Effector memory CD4-positive, alpha-beta T cell (primary cell): ENCODE measurements around the gene TBPL1.

Experiments used
- DNase-seq, 3 donors: peaks; one replicate each; pipeline ENCODE4 v3.0.0-alpha.2; 2020
- H3K27ac ChIP-seq: 2 replicates; pipeline ENCODE4 v1.7.0; 2013; ENCODE audit warnings: mild to moderate bottlenecking, low read length, moderate library complexity; ENCODE audit not compliant: insufficient read depth, poor library complexity, severe bottlenecking
- H3K27me3 ChIP-seq: replicated peaks from 2 replicates; pipeline ENCODE4 v1.7.0; 2013; ENCODE audit warnings: mild to moderate bottlenecking, low read length; ENCODE audit not compliant: insufficient read depth, control insufficient read depth, poor library complexity, severe bottlenecking
- H3K36me3 ChIP-seq: 2 replicates; pipeline ENCODE4 v1.7.0; 2013; ENCODE audit warnings: mild to moderate bottlenecking, low read length, moderate library complexity; ENCODE audit not compliant: control insufficient read depth, insufficient read depth
- H3K4me1 ChIP-seq: 2 replicates; pipeline ENCODE4 v1.7.0; 2013; ENCODE audit warnings: low read length, mild to moderate bottlenecking; ENCODE audit not compliant: control insufficient read depth, insufficient read depth, poor library complexity, severe bottlenecking
- H3K4me3 ChIP-seq: 2 replicates; pipeline ENCODE4 v1.7.0; 2013; ENCODE audit warnings: low read length, low read depth, mild to moderate bottlenecking; ENCODE audit not compliant: insufficient read depth, poor library complexity, severe bottlenecking
- H3K9me3 ChIP-seq: 2 replicates; pipeline ENCODE4 v1.7.0; 2013; ENCODE audit warnings: mild to moderate bottlenecking, low read length, moderate library complexity; ENCODE audit not compliant: control insufficient read depth

TBPL1 gene

DNA sequence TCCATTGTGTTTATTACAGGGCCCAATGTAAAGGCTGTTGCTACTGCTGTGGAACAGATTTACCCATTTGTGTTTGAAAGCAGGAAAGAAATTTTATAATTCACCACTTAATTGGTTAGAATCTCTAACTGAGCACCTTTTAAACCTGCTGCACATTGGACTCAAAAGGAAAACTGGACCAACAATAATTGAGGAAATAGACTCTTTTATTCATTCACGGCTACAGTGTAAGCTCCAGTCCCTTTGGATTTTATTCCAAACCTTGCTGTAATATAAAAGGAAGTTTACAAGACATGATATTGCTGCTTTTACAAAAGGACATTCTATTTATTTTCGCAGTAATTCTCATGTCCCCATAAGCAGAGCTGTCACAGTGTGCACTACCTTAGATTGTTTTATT, 33.9 kb downstream of the TBPL1 start:
- Histone ChIP-seq H3K27me3 (no peaks in the 10 kb centered on the region), H3K36me3 (peaks cover 4% of the 10 kb centered on the region), H3K9me3 (no peaks in the 10 kb centered on the region), H3K27ac (no peak overlapping the region), H3K4me3 (no peak overlapping the region), H3K4me1 (peaks cover 9% of the 10 kb centered on the region)
- DNase-seq: no peak

DNA sequence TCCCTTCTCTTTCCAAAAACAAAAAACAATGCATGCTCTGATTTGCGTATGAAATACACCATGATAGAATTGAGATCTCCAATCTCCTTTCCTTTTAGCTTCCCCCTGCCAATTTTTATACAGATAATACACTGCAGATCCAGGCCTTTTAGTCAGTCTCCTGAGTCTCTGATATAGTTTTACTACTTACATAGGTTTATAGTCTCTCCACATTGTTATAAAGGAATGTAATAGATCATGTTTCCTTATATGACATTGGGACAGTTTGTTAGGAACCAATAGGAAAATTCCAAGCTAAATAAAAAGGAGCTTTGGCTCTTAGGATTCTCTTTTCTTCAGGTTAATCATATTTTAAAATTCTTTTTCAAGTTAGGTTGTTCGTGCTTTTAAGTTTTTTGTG, 36.5 kb downstream of the TBPL1 start:
- no peak for DNase-seq
- Histone ChIP-seq H3K27ac (no peak overlapping the region), H3K4me1 (no peaks in the 10 kb centered on the region), H3K27me3 (no peaks in the 10 kb centered on the region), H3K9me3 (no peaks in the 10 kb centered on the region), H3K36me3 (peaks cover 4% of the 10 kb centered on the region), H3K4me3 (no peak overlapping the region)

DNA sequence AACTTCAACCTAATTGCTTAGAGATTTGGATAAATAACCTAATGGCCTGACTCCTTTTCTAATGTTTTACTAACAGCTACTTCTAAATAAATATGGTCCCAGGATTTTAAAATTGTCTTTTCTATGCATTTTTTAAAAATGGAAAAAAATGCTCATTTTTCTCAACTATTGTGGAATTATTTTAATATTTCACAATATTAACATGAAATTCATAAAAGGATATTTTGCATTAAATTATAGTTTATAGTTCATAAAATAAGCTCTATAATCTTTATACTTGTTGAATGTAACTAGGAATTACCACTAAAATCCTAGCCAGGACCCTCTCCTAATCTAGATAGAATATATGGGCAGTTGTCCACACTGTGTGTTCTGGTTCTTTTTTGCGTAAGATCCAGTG, 37.3 kb downstream of the TBPL1 start:
- H3K27ac ChIP-seq: no peak overlapping the region
- no peaks in the 10 kb centered on the region for H3K27me3 ChIP-seq
- no peak for DNase-seq
- H3K4me3 ChIP-seq: no peak overlapping the region
- peaks cover 4% of the 10 kb centered on the region for H3K36me3 ChIP-seq
- no peaks in the 10 kb centered on the region for H3K4me1 ChIP-seq
- H3K9me3 ChIP-seq: no peaks in the 10 kb centered on the region

DNA sequence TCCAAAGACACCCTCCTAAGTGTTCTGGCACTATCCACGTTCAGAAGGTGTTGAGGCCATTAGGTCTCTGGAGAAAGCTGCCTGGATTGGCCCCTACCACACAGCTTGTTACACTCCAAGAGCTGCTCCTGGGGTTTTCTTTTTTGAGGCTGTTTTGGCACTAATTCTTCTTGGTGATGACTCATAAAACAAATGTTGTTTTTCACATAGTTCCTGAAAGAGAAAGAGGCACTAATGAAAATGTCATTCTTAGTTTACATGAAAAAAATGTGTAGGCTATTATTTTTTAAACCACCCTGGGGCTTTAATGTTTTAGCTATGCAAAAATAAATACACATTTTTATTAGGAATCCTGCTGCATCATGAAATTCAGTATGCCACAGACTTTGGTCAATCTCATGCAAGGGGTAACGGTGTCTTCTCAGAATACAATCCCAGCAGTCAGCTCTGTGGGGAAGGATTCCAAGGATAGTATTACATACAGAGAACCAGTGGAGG, 38.1 kb downstream of the TBPL1 start:
- H3K27me3 ChIP-seq: no peaks in the 10 kb centered on the region
- H3K4me3 ChIP-seq: no peak overlapping the region
- H3K27ac ChIP-seq: no peak overlapping the region
- DNase-seq: no peak
- peaks cover 4% of the 10 kb centered on the region for H3K36me3 ChIP-seq
- H3K9me3 ChIP-seq: no peaks in the 10 kb centered on the region
- H3K4me1 ChIP-seq: no peaks in the 10 kb centered on the region

DNA sequence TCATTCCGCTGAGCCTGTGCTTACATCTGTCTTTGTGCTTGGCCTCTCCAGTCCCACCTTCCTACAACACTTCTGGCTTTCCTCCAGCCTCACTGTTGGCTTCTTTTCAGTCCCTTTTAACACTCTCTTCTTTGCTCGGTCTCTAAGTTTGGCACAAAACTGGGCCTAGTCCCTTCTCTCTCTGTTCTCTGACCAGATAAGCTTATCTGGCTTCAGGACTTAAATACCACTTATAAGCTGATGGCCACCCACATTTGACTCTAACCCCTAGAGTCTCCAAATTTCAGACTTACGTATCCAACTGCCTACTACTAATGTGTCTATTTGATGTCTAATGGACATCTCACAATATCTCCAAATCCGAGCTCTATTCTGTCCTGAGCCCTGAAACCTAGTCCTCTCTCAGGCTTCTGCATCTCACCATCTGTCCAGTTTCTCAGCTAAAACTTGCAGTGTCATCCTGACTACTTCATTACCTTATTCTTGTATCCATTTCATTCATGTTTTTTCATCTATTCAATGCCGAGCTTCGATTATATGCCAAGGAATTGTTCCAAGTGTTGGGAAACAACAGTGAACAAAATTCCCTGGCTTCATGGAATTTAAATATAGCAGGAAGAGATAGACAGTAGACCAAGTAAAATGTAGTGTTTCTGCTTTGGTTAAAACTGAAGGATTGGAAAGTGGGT, 40.1 kb downstream of the TBPL1 start:
- no peak for DNase-seq
- no peaks in the 10 kb centered on the region for H3K36me3 ChIP-seq
- no peaks in the 10 kb centered on the region for H3K9me3 ChIP-seq
- H3K4me3 ChIP-seq: no peak overlapping the region
- H3K27ac ChIP-seq: no peak overlapping the region
- H3K4me1 ChIP-seq: no peaks in the 10 kb centered on the region
- no peaks in the 10 kb centered on the region for H3K27me3 ChIP-seq

DNA sequence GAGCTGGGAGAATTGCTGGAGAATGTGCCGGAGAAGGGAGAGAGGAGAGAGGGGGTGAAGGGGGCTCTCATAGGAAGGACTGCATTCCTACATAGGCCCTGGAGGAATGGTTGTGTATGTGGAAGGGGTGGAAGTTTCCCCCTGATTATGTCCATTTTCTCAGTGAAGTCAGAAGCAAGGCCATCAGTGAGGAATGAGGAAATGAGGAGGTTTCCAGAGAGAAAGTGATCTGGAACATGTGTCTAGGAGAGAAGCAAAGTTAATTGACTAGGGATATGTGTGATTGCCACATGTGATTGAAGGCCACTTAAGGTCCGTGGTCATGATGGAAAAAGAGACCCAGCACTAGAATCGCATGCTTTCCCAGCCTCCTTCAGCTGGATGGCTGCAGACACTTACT, 42.3 kb downstream of the TBPL1 start:
- no peak for DNase-seq
- no peak overlapping the region for H3K4me3 ChIP-seq
- no peak overlapping the region for H3K27ac ChIP-seq
- no peaks in the 10 kb centered on the region for H3K9me3 ChIP-seq
- no peaks in the 10 kb centered on the region for H3K4me1 ChIP-seq
- no peaks in the 10 kb centered on the region for H3K36me3 ChIP-seq
- no peaks in the 10 kb centered on the region for H3K27me3 ChIP-seq

DNA sequence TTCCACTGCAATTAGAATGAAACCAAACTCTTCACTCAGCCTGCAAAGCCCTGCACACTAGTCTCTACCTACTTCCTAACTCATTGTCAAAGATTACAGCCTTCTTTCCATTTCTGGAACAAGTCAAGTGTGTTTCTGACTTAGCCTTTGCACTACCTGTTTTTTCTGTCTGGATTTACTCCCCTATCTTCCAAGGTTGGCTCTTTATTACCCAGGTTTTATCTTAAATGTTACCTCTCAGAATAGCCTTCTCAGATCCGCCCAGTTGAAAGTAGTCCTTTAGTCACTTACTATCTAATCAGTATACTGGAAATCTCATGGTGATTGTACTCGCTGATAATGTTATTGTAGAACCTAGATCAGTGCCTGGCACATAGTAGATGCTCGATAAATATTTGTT, 42.7 kb downstream of the TBPL1 start:
- Histone ChIP-seq H3K27me3 (no peaks in the 10 kb centered on the region), H3K36me3 (no peaks in the 10 kb centered on the region), H3K9me3 (no peaks in the 10 kb centered on the region), H3K27ac (no peak overlapping the region), H3K4me1 (no peaks in the 10 kb centered on the region), H3K4me3 (no peak overlapping the region)
- DNase-seq: no peak

DNA sequence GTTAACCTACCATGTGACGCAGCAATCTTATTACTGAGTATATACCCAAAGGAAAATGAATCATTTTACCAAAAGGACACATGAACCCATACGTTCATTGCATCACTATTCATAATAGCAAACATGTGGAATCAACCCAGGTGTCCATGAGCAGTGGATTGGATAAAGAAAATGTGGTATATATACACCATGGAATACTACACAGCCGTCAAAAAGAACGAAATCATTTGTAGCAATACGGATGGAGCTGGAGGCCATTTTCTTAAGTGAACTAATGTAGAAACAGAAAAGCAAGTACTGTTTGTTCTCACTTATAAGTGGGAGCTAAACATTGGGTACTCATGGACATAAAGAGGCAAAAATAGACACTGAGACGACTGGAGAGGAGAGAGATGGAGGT, 44.2 kb downstream of the TBPL1 start:
- Histone ChIP-seq H3K4me1 (no peaks in the 10 kb centered on the region), H3K27ac (no peak overlapping the region), H3K4me3 (no peak overlapping the region), H3K9me3 (no peaks in the 10 kb centered on the region), H3K27me3 (no peaks in the 10 kb centered on the region), H3K36me3 (no peaks in the 10 kb centered on the region)
- DNase-seq: no peak

DNA sequence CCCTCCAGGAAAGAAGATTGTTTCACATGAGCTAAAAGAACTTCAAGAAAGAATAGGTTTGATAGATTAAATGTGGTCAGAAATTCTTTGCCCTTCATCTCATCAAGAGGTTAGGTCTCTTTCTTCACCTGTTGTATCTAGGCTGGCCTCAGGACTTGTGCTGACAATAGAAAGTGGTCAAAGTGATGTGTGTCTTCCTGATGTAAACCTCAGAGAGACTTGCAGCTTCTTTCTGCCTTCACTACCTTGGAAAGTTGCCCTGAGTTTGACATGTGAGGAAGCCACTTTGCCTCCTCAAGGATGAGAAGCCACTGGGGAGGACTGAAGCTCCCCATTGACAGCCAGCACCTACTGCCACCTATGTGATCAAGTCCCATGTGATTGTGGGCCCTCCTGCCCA, 46.3 kb downstream of the TBPL1 start:
- H3K4me1 ChIP-seq: no peaks in the 10 kb centered on the region
- H3K9me3 ChIP-seq: no peaks in the 10 kb centered on the region
- no peaks in the 10 kb centered on the region for H3K36me3 ChIP-seq
- H3K27me3 ChIP-seq: no peaks in the 10 kb centered on the region
- DNase-seq: no peak
- H3K27ac ChIP-seq: no peak overlapping the region
- no peak overlapping the region for H3K4me3 ChIP-seq

DNA sequence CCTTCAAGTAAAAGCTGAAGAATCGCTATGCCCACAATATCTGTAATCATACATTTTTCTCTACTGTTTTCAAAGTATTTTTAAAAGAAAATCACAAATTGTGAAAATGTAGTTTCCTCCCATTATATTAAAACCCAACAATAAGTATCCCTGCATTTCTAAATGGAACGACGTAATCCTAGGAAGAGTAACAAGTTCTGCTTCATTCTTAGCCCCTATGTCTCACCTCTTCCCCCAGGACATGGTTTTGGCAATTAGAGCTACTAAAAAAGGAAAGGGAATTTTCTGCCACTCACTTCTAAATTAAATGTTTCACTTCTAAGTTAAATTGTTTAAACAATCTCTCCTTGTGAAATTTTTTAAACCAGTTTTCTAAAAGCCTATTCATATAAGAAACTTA, 47.4 kb downstream of the TBPL1 start:
- H3K4me3 ChIP-seq: no peak overlapping the region
- H3K4me1 ChIP-seq: no peaks in the 10 kb centered on the region
- H3K9me3 ChIP-seq: no peaks in the 10 kb centered on the region
- no peaks in the 10 kb centered on the region for H3K27me3 ChIP-seq
- no peak for DNase-seq
- no peak overlapping the region for H3K27ac ChIP-seq
- H3K36me3 ChIP-seq: no peaks in the 10 kb centered on the region
